Spleen (tissue), 7 donors: ENCODE measurements around the gene SHC2.

ENCODE experiments used
- CTCF ChIP-seq, 11 experiments: fragments of 200-600 bp in 7 of 11; fragments of 450-650 bp in 4 of 11; sonication (generic) in 4 of 11; IDR thresholded peaks in 8 of 11; conservative IDR thresholded peaks in 3 of 11; 1 replicate in 7 of 11; 2 replicates in 4 of 11; pipeline versions ENCODE4 v1.4.0 to v1.8.0; 2016 to 2021; ENCODE audit warnings: antibody characterized with exemption in 11 of 11, inconsistent platforms in 4 of 11, mild to moderate bottlenecking in 1 of 11
- POLR2A ChIP-seq, 3 donors: fragments of 450-650 bp; IDR thresholded peaks; one replicate each; pipeline ENCODE4 v1.5.1; 2017; ENCODE audit warnings: antibody characterized with exemption in 3 of 3, mild to moderate bottlenecking in 1 of 3
- POLR2AphosphoS5 ChIP-seq, 3 donors: sonication (generic); formaldehyde crosslinking; IDR thresholded peaks; one replicate each; pipeline ENCODE4 v1.5.1; 2017; ENCODE audit warnings: antibody characterized with exemption in 3 of 3
- donor health status: DM: no; HTN: no; CAD: no; lungs with moderate emphysema.
- donor health status: DM: no; HTN: no; CAD: no.
- donor health status: DM: no; HTN: no; CAD: no.

DNA sequence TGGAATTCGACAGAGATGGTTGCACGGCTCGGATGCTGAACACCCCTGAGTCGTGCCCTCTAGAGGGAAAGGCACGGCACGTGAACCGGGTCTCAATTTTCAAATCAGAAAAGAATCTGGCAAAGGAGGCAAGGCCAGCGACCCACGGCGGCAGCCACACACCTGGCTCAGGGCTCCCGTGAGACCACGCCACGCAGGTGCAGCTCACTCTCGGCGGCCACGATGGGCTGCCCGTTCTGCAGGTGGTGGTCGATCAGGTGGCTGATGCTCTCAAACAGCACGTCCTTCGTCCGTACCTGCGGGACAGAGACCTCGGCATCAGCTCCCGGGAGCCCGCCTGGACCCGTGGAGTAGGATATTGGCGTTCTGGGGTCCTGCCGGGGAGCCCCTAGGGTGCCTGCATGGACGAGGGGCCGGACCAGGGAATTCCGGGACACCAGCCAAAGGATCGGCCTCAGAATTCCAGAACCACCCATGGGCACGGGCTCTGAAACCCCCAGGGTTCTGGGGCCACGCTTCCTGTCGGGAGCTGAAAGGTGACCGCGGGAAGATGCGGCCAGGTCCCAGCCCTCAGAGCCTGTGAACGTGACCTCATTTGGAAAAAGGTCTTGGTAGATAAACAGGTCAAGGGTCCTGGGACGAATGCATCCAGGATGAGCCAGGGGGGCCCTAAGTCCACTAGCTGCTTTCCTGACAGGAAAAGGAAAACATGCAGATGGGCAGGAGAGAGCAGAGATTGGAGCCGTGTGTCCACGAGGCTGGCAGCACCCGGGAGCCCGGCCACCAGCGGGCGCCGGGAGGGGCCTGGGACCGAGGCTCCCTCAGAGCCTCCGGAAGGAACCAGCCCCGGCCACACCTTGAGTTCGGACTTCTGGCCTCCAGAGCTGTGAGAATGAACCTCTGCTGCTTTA is 41.8 kb downstream of the SHC2 start:
- TF ChIP-seq CTCF (IDR thresholded peaks at IDR 0.05 in 8 of 11, conservative IDR thresholded peaks at IDR 0.05 in 3 of 11) (no peak), POLR2A (IDR thresholded peaks at IDR 0.05) (no peak), POLR2AphosphoS5 (IDR thresholded peaks at IDR 0.05) (peak; percentile 18 to 73 (median 62))
